AG09309 (cell line): Measurements from ENCODE around the gene STOM.

Experiments used
- DNase-seq: peaks from one replicate; pipeline ENCODE4 v3.0.0-alpha.2; 2010; ENCODE audit warnings: low read depth
- H3K4me3 ChIP-seq: 2 replicates; pipeline ENCODE4 v1.5.1; 2011; ENCODE audit warnings: mild to moderate bottlenecking, low read depth, low read length, moderate library complexity; ENCODE audit not compliant: control insufficient read depth
- CTCF ChIP-seq: IDR thresholded peaks from 2 replicates; pipeline ENCODE4 v1.5.1; 2011; ENCODE audit warnings: mild to moderate bottlenecking, low read depth, low read length, inconsistent platforms; ENCODE audit not compliant: insufficient read depth, control insufficient read depth; ENCODE audit errors: missing control alignments

Gene STOM

GRCh38 chr9:121349009-121349408 lies 21.0 kb downstream of the STOM start:
- no peak for TF ChIP-seq CTCF
- H3K4me3 ChIP-seq = no peak overlapping the region
- no peak for DNase-seq

GRCh38 chr9:121348221-121348620 lies 21.8 kb downstream of the STOM start:
- no peak for DNase-seq
- H3K4me3 ChIP-seq = no peak overlapping the region
- no peak for TF ChIP-seq CTCF

- no peak overlapping the region for H3K4me3 ChIP-seq
- no peak for TF ChIP-seq CTCF
- no peak for DNase-seq
Measured at GRCh38 chr9:121345070-121345469, 25.0 kb downstream of the STOM start.

- no peak for DNase-seq
- no peak overlapping the region for H3K4me3 ChIP-seq
- no peak for TF ChIP-seq CTCF
Measured at GRCh38 chr9:121344184-121344583, 25.9 kb downstream of the STOM start.

GRCh38 chr9:121340676-121341392 lies 29.2 kb downstream of the STOM start:
- no peak for TF ChIP-seq CTCF
- DNase-seq = no peak
- H3K4me3 ChIP-seq = no peak overlapping the region

GRCh38 chr9:121339437-121339836 lies 30.6 kb downstream of the STOM start:
- H3K4me3 ChIP-seq = no peak overlapping the region
- no peak for DNase-seq
- no peak for TF ChIP-seq CTCF

- H3K4me3 ChIP-seq = no peak overlapping the region
- DNase-seq = no peak
- TF ChIP-seq CTCF = no peak
Measured at GRCh38 chr9:121336665-121337064, 33.4 kb downstream of the STOM start.
